Stomach smooth muscle (tissue), 2 donors: ENCODE results near the gene OR7C1.
"Not testable (repeated sequence)": the region's sequence is repeated elsewhere in the genome, so short reads cannot be mapped to it uniquely, and the experiment has no call there.

Experiments
- H3K27ac ChIP-seq: one replicate; pipeline ENCODE4 v1.7.0; 2013; ENCODE audit warnings: mild to moderate bottlenecking, low read length, inconsistent platforms
- H3K27me3 ChIP-seq, 2 donors: one replicate each; pipeline ENCODE4 v1.7.0; 2013; ENCODE audit warnings: low read length in 2 of 2; ENCODE audit not compliant: insufficient read depth in 2 of 2, control insufficient read depth in 1 of 2
- H3K36me3 ChIP-seq, 2 donors: one replicate each; pipeline ENCODE4 v1.7.0; 2013; ENCODE audit warnings: low read length in 2 of 2; ENCODE audit not compliant: control insufficient read depth in 2 of 2, insufficient read depth in 2 of 2
- H3K4me1 ChIP-seq: one replicate; pipeline ENCODE4 v1.7.0; 2013; ENCODE audit warnings: low read length; ENCODE audit not compliant: control insufficient read depth, insufficient read depth
- H3K4me3 ChIP-seq, 2 donors: one replicate each; pipeline ENCODE4 v1.7.0; 2013; ENCODE audit warnings: low read length in 2 of 2
- H3K9ac ChIP-seq, 2 donors: one replicate each; pipeline ENCODE4 v1.7.0; 2013; ENCODE audit warnings: low read length in 2 of 2, mild to moderate bottlenecking in 1 of 2
- H3K9me3 ChIP-seq, 2 donors: one replicate each; pipeline ENCODE4 v1.7.0; 2013; ENCODE audit warnings: low read length in 2 of 2; ENCODE audit not compliant: control insufficient read depth in 2 of 2
- donor health status: healthy.
- donor health status: Pancreatic carcinoma.

OR7C1 gene

GRCh38 chr19:14785102-14785793, 49.7 kb downstream of the OR7C1 start:
- H3K27ac ChIP-seq, H3K9me3 ChIP-seq, H3K4me3 ChIP-seq, H3K4me1 ChIP-seq, H3K27me3 ChIP-seq, H3K36me3 ChIP-seq, H3K9ac ChIP-seq: not testable (repeated sequence)

- not testable (repeated sequence) for H3K36me3 ChIP-seq, H3K4me1 ChIP-seq, H3K27me3 ChIP-seq, H3K9me3 ChIP-seq, H3K27ac ChIP-seq, H3K9ac ChIP-seq, H3K4me3 ChIP-seq
Measured at GRCh38 chr19:14784730-14785101, 50.3 kb downstream of the OR7C1 start.

GRCh38 chr19:14783410-14783998, 51.5 kb downstream of the OR7C1 start:
- H3K4me1 ChIP-seq, H3K27me3 ChIP-seq, H3K9ac ChIP-seq, H3K27ac ChIP-seq, H3K4me3 ChIP-seq, H3K9me3 ChIP-seq, H3K36me3 ChIP-seq: not testable (repeated sequence)

GRCh38 chr19:14782626-14783409, 52.2 kb downstream of the OR7C1 start:
- Histone ChIP-seq H3K27me3 (peaks cover 2 to 3% of the 10 kb centered on the region in 2 donors), H3K4me1 (no peaks in the 10 kb centered on the region), H3K36me3 (no peaks in the 10 kb centered on the region), H3K4me3 (no peak overlapping the region), H3K27ac (no peak overlapping the region), H3K9ac (no peak overlapping the region), H3K9me3 (no peaks in the 10 kb centered on the region)

- not testable (repeated sequence) for H3K27me3 ChIP-seq, H3K9ac ChIP-seq, H3K4me3 ChIP-seq, H3K9me3 ChIP-seq, H3K27ac ChIP-seq, H3K36me3 ChIP-seq, H3K4me1 ChIP-seq
Measured at GRCh38 chr19:14781713-14782536, 53.1 kb downstream of the OR7C1 start.

- H3K27ac ChIP-seq, H3K36me3 ChIP-seq, H3K27me3 ChIP-seq, H3K4me3 ChIP-seq, H3K9me3 ChIP-seq, H3K9ac ChIP-seq, H3K4me1 ChIP-seq: not testable (repeated sequence)
Measured at GRCh38 chr19:14780622-14781225, 54.3 kb downstream of the OR7C1 start.

- H3K27ac ChIP-seq = no peak overlapping the region
- H3K9ac ChIP-seq = no peak overlapping the region
- no peaks in the 10 kb centered on the region for H3K4me1 ChIP-seq
- no peak overlapping the region for H3K4me3 ChIP-seq
- H3K27me3 ChIP-seq = peaks cover 4 to 7% of the 10 kb centered on the region in 2 donors
- H3K9me3 ChIP-seq = no peaks in the 10 kb centered on the region
- H3K36me3 ChIP-seq = no peaks in the 10 kb centered on the region
Measured at GRCh38 chr19:14779151-14779550, 55.8 kb downstream of the OR7C1 start.

GRCh38 chr19:14778110-14778845, 56.7 kb downstream of the OR7C1 start, which contains the start of gene ADGRE2:
Gene ADGRE2, minus strand, starts transcription at chr19:14778560. Its CDS starts 1,804 bp downstream, at chr19:14776756.
- H3K9ac ChIP-seq, H3K27me3 ChIP-seq, H3K36me3 ChIP-seq, H3K4me1 ChIP-seq, H3K4me3 ChIP-seq, H3K27ac ChIP-seq, H3K9me3 ChIP-seq: not testable (repeated sequence)

GRCh38 chr19:14777645-14778044, 57.3 kb downstream of the OR7C1 start:
- H3K4me1 ChIP-seq, H3K9ac ChIP-seq, H3K4me3 ChIP-seq, H3K27me3 ChIP-seq, H3K9me3 ChIP-seq, H3K36me3 ChIP-seq, H3K27ac ChIP-seq: not testable (repeated sequence)
